Pancreas (tissue), 10 donors: Measurements from ENCODE around the gene RALB. TPM values are rescaled to one million over a fixed set of nuclear protein-coding genes. Genes with fewer than 3 reads are reported as not detected.
"Not testable (repeated sequence)": the region's sequence is repeated elsewhere in the genome, so short reads cannot be mapped to it uniquely, and the experiment has no call there.

ENCODE experiments used
- ATAC-seq, 4 donors: fragments of 200-7000 bp; cut with Tn5 transposase; one replicate each; pipeline versions ENCODE4 v1.8.0 to v1.9.1; 2020; ENCODE audit warnings: mild to moderate bottlenecking in 4 of 4, moderate library complexity in 4 of 4
- DNase-seq, 6 donors: peaks; one replicate each; pipeline ENCODE4 v3.0.0-alpha.2; 2020
- FAIRE-seq: peaks from 2 replicates; lab custom pipeline; 2012; peaks lifted over from hg19 to GRCh38; lab: Jason Lieb, UNC
- H3K27ac ChIP-seq, 4 donors: fragments of 200-600 bp; sonication (generic); 1 replicate in 3 of 4; 2 replicates in 1 of 4; pipeline versions ENCODE4 v1.5.0 to v1.8.0; 2020
- H3K27me3 ChIP-seq, 4 donors: fragments of 200-600 bp; one replicate each; pipeline ENCODE4 v1.8.0; 2021
- H3K36me3 ChIP-seq, 3 donors: fragments of 200-600 bp; sonication (generic) in 1 of 3; one replicate each; pipeline versions ENCODE4 v1.5.0 to v1.8.0; 2020 to 2021
- H3K4me1 ChIP-seq, 3 donors: fragments of 200-600 bp; one replicate each; pipeline ENCODE4 v1.8.0; 2021
- H3K4me3 ChIP-seq, 4 donors: fragments of 200-600 bp; sonication (generic) in 2 of 4; one replicate each; pipeline versions ENCODE4 v1.5.0 to v1.8.0; 2020 to 2021
- H3K9me3 ChIP-seq, 4 donors: fragments of 200-600 bp; one replicate each; pipeline ENCODE4 v1.8.0; 2021
- WGBS, 2 donors: extraction: QIAGEN DNeasy Blood & Tissue Kit; methylation state at CpG; one replicate each; pipeline ENCODE4 v1.1.7; 2013; 5-methylcytosine and 5-hydroxymethylcytosine counted together
- intact Hi-C, 3 donors: fragments of 100-400 bp; cut with DNase I; formaldehyde crosslinking; loops; one replicate each; pipeline versions ENCODE4 v1.11.1 to v1.14.2; 2022
- polyA plus RNA-seq, 2 donors: library from polyadenylated mRNA; stranded (reverse); fragments of 200-250 nt; gene quantifications; one replicate each; pipeline ENCODE4 v1.2.3, GENCODE V29; 2013
- total RNA-seq, 6 donors: library from RNA; stranded (reverse); fragmentation: NEBNext Ultra II Directional in 4 of 6; extraction: Animal tissue kit (Norgen Biotek cat#: 25700) in 4 of 6; gene quantifications; one replicate each; pipeline versions ENCODE4 v1.2.1 to v1.2.4, GENCODE V29; 2021 to 2023
- TF ChIP-seq, protein P1 (sequence below), 4 donors: fragments of 200-600 bp; sonication (generic) in 3 of 4; IDR thresholded peaks; one replicate each; pipeline versions ENCODE4 v1.5.0 to v1.8.0; 2021; ENCODE audit warnings: antibody characterized with exemption in 4 of 4
- donor health status: healthy with polysubstance abuse.
- donor health status: DM: no; HTN: no; CAD: no; lungs with moderate emphysema.
- donor health status: DM: no; HTN: no; CAD: no.
- donor health status: control.
- donor health status: control.
- donor health status: Bipolar disorder and iron deficiency.
- donor health status: DM: yes; HTN: yes; CAD: no.
- donor health status: DM: no; HTN: no; CAD: no.
- donor health status: DM: no; HTN: no; CAD: no.
- donor health status: DM: yes; HTN: yes; CAD: no.

RALB gene
- total and polyA plus RNA-seq, 8 donors: 9.8 to 24.2 (median 15.4) TPM

DNA sequence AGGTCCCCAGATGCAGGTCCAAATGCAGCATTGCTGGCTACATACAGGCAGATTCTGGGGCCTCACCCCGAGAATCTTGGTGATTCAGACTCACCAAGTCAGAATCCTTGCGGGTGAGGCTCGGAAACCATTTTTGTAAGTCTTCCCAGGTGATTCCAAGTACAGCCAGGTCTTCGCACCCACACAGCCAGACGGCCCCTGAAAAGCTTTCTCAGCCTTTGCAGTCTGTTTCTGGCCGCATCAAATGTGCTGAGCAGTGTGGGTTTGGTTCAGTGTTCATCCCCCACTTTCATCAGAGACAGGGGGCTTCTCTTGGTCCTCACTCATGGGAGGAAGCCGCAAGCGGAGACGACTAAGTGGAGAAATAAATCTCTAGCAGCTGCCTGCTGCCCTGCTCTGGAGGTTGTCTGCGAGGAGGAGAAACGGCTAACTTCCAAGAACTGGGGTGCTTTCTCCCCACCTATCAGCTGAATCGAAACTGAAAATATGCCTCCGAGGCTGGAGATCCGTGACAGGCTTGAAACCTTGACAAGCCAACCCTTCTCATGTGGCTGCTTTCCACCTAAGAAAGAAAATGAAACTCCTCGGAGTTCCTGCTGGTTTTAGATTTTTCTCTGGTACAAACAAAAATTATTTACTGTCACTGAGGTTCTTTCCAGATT, 20.5 kb upstream of the RALB start:
- Histone ChIP-seq H3K4me1 (no peaks in the 10 kb centered on the region), H3K36me3 (no peaks in the 10 kb centered on the region), H3K27me3 (no peaks in the 10 kb centered on the region), H3K27ac (peak overlapping the region in 1 of 4 donors; percentile 45), H3K4me3 (peak overlapping the region in 2 of 4 donors; percentile 13 to 25), H3K9me3 (no peaks in the 10 kb centered on the region)
- 64 to 70% methylated on average over 15 of the region's 15 CpGs for WGBS, 2 donors
- intact Hi-C loops: no loop called here
- TF ChIP-seq, protein P1, sequence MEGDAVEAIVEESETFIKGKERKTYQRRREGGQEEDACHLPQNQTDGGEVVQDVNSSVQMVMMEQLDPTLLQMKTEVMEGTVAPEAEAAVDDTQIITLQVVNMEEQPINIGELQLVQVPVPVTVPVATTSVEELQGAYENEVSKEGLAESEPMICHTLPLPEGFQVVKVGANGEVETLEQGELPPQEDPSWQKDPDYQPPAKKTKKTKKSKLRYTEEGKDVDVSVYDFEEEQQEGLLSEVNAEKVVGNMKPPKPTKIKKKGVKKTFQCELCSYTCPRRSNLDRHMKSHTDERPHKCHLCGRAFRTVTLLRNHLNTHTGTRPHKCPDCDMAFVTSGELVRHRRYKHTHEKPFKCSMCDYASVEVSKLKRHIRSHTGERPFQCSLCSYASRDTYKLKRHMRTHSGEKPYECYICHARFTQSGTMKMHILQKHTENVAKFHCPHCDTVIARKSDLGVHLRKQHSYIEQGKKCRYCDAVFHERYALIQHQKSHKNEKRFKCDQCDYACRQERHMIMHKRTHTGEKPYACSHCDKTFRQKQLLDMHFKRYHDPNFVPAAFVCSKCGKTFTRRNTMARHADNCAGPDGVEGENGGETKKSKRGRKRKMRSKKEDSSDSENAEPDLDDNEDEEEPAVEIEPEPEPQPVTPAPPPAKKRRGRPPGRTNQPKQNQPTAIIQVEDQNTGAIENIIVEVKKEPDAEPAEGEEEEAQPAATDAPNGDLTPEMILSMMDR (IDR thresholded peaks at IDR 0.05): no peak
- ATAC-seq: peak in 3 of 4 donors; percentile 47 to 73 (median 71)
- FAIRE-seq: no peak
- DNase-seq: peak in 1 of 6 donors; percentile 43

DNA sequence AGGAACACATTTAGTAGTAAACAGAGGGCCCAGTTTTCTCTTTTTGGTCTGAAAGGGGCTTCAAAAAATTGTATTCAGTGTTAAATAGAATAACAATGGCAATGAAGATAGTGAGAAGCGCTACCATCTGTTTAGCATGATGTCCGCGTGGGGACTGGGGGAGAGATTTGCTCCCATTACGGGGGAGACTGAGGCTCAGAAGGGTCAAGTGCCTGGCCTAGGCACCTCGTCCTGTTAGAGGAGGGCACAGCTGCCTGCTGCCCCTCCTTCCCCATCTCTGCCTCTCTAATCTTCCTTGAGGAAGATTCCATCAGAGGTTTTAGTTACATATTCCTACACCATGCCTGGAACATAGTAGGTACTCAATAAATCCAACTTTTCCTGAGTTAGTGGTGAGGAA, 19.4 kb upstream of the RALB start:
- Histone ChIP-seq H3K4me3 (no peak overlapping the region), H3K27ac (no peak overlapping the region), H3K36me3 (no peaks in the 10 kb centered on the region), H3K27me3 (no peaks in the 10 kb centered on the region), H3K9me3 (no peaks in the 10 kb centered on the region), H3K4me1 (no peaks in the 10 kb centered on the region)
- intact Hi-C loops: no loop called here
- DNase-seq (peak in 1 of 6 donors; percentile 21), ATAC-seq (no peak), FAIRE-seq (no peak)
- TF ChIP-seq, protein P1 (IDR thresholded peaks at IDR 0.05): no peak
- WGBS, 2 donors: 87 to 92% methylated on average over 5 of the region's 5 CpGs

DNA sequence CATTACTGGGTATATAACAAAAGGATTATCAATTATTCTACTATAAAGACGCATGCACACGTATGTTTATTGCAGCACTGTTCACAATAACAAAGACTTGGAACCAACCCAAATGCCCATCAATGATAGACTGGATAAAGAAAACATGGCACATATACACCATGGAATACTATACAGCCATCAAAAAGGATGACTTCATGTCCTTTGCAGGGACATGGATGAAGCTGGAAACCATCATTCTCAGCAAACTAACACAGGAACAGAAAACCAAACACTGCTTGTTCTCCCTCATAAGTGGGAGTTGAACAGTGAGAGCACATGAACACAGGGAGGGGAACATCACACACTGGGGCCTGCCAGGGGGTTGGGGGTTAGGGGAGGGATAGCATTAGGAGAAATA, 17.5 kb upstream of the RALB start:
- H3K36me3 ChIP-seq, intact Hi-C loops, H3K27ac ChIP-seq, ATAC-seq, H3K4me1 ChIP-seq, DNase-seq, FAIRE-seq, H3K9me3 ChIP-seq, H3K4me3 ChIP-seq, H3K27me3 ChIP-seq: not testable (repeated sequence)
- WGBS, 2 donors: 79 to 95% methylated on average over 2 of the region's 2 CpGs

DNA sequence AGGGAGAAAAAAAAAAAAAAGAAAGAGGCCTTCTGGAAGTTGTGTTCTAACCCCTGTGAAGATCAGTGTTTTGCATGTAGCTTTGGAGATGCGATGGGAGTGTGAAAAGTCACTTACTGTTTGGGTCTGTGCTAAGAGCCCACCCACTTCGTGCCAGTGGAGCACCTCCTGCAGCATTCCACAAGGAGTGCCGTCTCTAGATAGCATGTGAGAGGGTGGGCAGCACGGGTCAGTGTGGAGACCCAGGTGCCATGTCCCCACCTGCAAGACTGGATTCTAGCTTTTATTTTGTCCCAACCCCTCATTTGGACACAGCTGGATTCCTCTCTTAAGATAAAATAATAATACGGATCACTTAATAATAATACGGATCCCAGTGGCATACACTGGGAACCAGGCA, 17.0 kb upstream of the RALB start:
- no peak overlapping the region for H3K27ac ChIP-seq
- H3K9me3 ChIP-seq: no peaks in the 10 kb centered on the region
- no peak for ATAC-seq
- no peaks in the 10 kb centered on the region for H3K4me1 ChIP-seq
- DNase-seq: no peak
- H3K4me3 ChIP-seq: no peak overlapping the region
- no peak for FAIRE-seq
- TF ChIP-seq, protein P1 (IDR thresholded peaks at IDR 0.05): no peak
- intact Hi-C loops: no loop called here
- WGBS, 2 donors: 82 to 88% methylated on average over 6 of the region's 6 CpGs
- no peaks in the 10 kb centered on the region for H3K36me3 ChIP-seq
- no peaks in the 10 kb centered on the region for H3K27me3 ChIP-seq

DNA sequence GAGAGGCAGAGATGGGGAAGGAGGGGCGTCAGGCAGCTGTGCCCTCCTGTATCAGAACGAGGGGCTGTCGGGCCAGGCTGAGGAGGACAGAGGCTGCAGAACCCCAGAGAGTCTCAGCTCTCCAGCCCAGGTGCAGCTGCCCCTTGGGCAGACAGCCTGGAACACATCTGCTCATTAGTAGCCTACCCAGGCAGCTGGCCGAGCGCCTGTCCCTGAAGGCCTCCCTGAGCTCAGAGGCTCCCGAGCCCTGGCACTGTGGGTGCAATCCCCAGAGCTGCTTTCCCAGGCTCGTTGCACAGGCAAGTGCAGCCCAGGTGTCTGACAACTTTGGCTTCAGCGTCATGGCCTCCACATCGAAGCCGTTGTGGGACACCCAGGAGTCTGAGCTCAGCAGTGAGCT, 16.3 kb upstream of the RALB start:
- TF ChIP-seq, protein P1 (IDR thresholded peaks at IDR 0.05): no peak

More for the DNA sequence above, 16.3 kb upstream of the RALB start:
- H3K36me3 ChIP-seq: no peaks in the 10 kb centered on the region
- DNase-seq: peak in 2 of 6 donors; percentile 42 to 48
- no peak overlapping the region for H3K27ac ChIP-seq
- no peaks in the 10 kb centered on the region for H3K27me3 ChIP-seq
- FAIRE-seq: no peak
- H3K4me3 ChIP-seq: no peak overlapping the region
- peak in 1 of 4 donors; percentile 58 for ATAC-seq
- WGBS, 2 donors: 57 to 58% methylated on average over 9 to 10 of the region's 10 CpGs
- intact Hi-C loops: no loop called here
- no peaks in the 10 kb centered on the region for H3K9me3 ChIP-seq
- H3K4me1 ChIP-seq: no peaks in the 10 kb centered on the region
